PC-9 (cell line): Measurements from ENCODE around the gene SIGLEC7. TPM values are rescaled to one million over a fixed set of nuclear protein-coding genes. Genes with fewer than 3 reads are reported as not detected.
A peak's percentile ranks its signal among the peaks of the same experiment; 100 is the strongest.

Source experiments
- BruUV-seq: library from RNA; stranded (reverse); fragments of 400-500 nt; replicated peaks from 2 replicates; lab custom pipeline; 2021; lab: Mats Ljungman, UMichigan
- CTCF ChIA-PET: fragments of 300-600 bp; sonication (Branson Sonifier 250); formaldehyde crosslinking; loops from one replicate; lab custom pipeline; 2022; ENCODE audit warnings: antibody characterized with exemption; lab: Charles Lee
- POLR2A ChIA-PET: fragments of 300-600 bp; sonication (Branson Sonifier 250); formaldehyde crosslinking; loops from one replicate; lab custom pipeline; 2022; ENCODE audit warnings: antibody characterized with exemption; ENCODE audit not compliant: unreplicated experiment; lab: Charles Lee
- DNase-seq, 2 experiments: peaks; one replicate each; pipeline versions ENCODE4 v3.0.0 to v3.0.0-alpha.2; 2015 to 2022; ENCODE audit warnings: mixed read lengths in 1 of 2
- H2AFZ ChIP-seq: fragments of 200-600 bp; sonication (generic); 2 replicates; pipeline ENCODE4 v1.8.1; 2017; ENCODE audit warnings: antibody characterized with exemption
- H3F3A ChIP-seq: fragments of 200-600 bp; sonication (generic); 2 replicates; pipeline ENCODE4 v1.8.1; 2017; ENCODE audit warnings: antibody characterized with exemption, mild to moderate bottlenecking, low read depth; ENCODE audit not compliant: insufficient read depth
- H3K27ac ChIP-seq: fragments of 200-600 bp; sonication (generic); 2 replicates; pipeline ENCODE4 v1.6.1; 2016; ENCODE audit warnings: mixed run types
- H3K27me3 ChIP-seq: fragments of 200-600 bp; sonication (generic); 2 replicates; pipeline ENCODE4 v1.6.1; 2016; ENCODE audit warnings: low read depth, mixed run types; ENCODE audit not compliant: insufficient read depth
- H3K36me3 ChIP-seq: fragments of 200-600 bp; sonication (generic); 2 replicates; pipeline ENCODE4 v1.6.1; 2016; ENCODE audit warnings: low read depth, mixed run types
- H3K4me1 ChIP-seq: fragments of 200-600 bp; sonication (generic); replicated peaks from 2 replicates; pipeline ENCODE4 v1.6.1; 2016; ENCODE audit warnings: mixed run types; ENCODE audit not compliant: insufficient read depth
- H3K4me2 ChIP-seq: fragments of 200-600 bp; sonication (generic); 2 replicates; pipeline ENCODE4 v1.6.1; 2017; ENCODE audit warnings: mixed run types
- H3K4me3 ChIP-seq: fragments of 200-600 bp; sonication (generic); 2 replicates; pipeline ENCODE4 v1.6.1; 2016; ENCODE audit warnings: mixed run types
- H3K79me2 ChIP-seq: fragments of 200-600 bp; sonication (generic); 2 replicates; pipeline ENCODE4 v1.6.1; 2017; ENCODE audit warnings: low read depth, mixed run types
- H3K9me2 ChIP-seq: fragments of 200-600 bp; sonication (generic); 2 replicates; pipeline ENCODE4 v1.8.1; 2017; ENCODE audit warnings: mild to moderate bottlenecking; ENCODE audit not compliant: insufficient read depth
- H3K9me3 ChIP-seq: fragments of 200-600 bp; sonication (generic); 2 replicates; pipeline ENCODE4 v1.8.1; 2016; ENCODE audit warnings: low read depth; ENCODE audit not compliant: insufficient read depth
- H4K20me1 ChIP-seq: fragments of 200-600 bp; sonication (generic); 2 replicates; pipeline ENCODE4 v1.8.1; 2017; ENCODE audit not compliant: insufficient read depth
- EZH2 ChIP-seq: fragments of 200-600 bp; sonication (generic); IDR thresholded peaks from 2 replicates; pipeline ENCODE4 v1.8.0; 2017; ENCODE audit warnings: antibody characterized with exemption, low read depth
- intact Hi-C: fragments of 100-400 bp; cut with micrococcal nuclease; formaldehyde crosslinking; loops from one replicate; pipeline ENCODE4 v1.10.0; 2022; ENCODE audit not compliant: unreplicated experiment
- total RNA-seq: library from RNA; stranded (reverse); gene quantifications from 2 replicates; pipeline ENCODE4 v1.2.3, GENCODE V29; 2021
- TF ChIP-seq, protein P1 (sequence below): fragments of 200-600 bp; sonication (generic); conservative IDR thresholded peaks from 2 replicates; pipeline ENCODE4 v1.6.1; 2017; ENCODE audit warnings: mixed run types, antibody characterized with exemption, mild to moderate bottlenecking, moderate library complexity

SIGLEC7 gene
- total RNA-seq, 1 experiment from 2014 or later = not detected

DNA sequence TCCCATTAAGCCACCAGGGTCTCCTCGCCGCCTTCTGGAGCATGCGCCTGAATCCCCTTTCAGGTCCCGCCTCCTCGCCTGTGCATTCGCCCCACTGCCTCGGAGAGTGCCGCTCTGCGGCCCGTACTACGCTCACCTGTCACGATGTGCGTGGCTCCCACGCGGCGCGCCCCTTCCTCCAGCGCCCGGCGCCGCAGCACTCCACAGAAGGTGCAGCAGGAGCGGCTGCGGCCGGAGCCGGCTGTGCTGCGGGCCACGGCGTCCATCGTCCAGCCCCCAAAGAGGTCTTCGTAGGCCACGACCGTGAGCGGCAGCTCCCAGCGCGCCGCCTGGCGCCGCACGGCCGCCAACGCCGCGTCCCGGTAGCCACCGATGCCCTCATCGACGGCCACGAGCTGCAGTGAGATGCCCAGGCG, 38.2 kb upstream of the SIGLEC7 start:
- CTCF ChIA-PET = interaction anchor here (0.6 kb wide), 1 partner anchor 195 kb away, joined by 7 read pairs; no protein-coding TSS in a partner anchor

DNA sequence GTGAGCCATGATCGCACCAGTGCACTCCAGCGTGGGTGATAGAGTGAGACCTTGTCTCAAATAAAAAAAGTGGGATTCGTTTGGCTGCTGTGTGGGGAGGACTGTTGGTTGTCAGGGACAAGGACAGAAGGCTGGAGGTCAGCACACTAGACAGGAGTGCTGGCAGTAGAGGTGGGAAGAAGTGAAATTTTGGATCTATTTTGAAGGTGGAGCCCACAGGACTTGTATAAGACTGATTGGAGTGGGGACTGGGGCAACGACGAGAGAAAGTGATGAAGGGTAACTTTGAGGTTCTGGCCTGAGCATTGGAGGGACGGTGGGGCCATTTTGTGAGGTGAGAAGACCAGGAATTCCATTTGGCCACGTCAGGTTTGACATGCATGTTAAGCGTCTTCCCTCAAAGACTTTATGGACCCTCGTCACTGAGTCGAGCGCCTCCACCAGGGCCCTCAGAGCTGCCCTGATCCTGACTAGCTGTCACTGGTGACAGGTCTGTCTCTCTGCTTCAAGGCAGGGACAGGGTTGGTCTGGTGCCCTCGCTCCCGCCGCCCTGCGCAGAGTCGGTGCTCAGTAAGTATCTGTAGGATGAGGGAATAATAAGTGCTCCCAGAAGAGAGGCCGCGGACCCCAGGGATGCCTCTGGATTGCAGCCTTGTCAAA, 34.6 kb upstream of the SIGLEC7 start:
- intact Hi-C loops = no loop called here
- no peak for DNase-seq
- TF ChIP-seq EZH2 = no peak
- TF ChIP-seq, protein P1, sequence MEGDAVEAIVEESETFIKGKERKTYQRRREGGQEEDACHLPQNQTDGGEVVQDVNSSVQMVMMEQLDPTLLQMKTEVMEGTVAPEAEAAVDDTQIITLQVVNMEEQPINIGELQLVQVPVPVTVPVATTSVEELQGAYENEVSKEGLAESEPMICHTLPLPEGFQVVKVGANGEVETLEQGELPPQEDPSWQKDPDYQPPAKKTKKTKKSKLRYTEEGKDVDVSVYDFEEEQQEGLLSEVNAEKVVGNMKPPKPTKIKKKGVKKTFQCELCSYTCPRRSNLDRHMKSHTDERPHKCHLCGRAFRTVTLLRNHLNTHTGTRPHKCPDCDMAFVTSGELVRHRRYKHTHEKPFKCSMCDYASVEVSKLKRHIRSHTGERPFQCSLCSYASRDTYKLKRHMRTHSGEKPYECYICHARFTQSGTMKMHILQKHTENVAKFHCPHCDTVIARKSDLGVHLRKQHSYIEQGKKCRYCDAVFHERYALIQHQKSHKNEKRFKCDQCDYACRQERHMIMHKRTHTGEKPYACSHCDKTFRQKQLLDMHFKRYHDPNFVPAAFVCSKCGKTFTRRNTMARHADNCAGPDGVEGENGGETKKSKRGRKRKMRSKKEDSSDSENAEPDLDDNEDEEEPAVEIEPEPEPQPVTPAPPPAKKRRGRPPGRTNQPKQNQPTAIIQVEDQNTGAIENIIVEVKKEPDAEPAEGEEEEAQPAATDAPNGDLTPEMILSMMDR = no peak
- H3F3A ChIP-seq = peaks cover 9% of the 10 kb centered on the region
- no peaks in the 10 kb centered on the region for H3K9me2 ChIP-seq
- peak overlapping the region; percentile 93 for H3K4me2 ChIP-seq
- ChIA-PET CTCF (no interaction called here), POLR2A (interaction anchor here (1.1 kb wide), 1 partner anchor 87 kb away, joined by 3 read pairs; no protein-coding TSS in a partner anchor)
- BruUV-seq = TSS peak; percentile 54
- H3K36me3 ChIP-seq = peaks cover 8% of the 10 kb centered on the region; the same call in 1 of the 2 replicates
- H4K20me1 ChIP-seq = 0 out of 2 replicates have a peak, but pooled peaks cover 6% of the 10 kb centered on the region
- H3K79me2 ChIP-seq = peaks cover 23% of the 10 kb centered on the region
- H2AFZ ChIP-seq = peak overlapping the region; percentile 86
- H3K4me3 ChIP-seq = peak overlapping the region; percentile 79
- peaks cover 10% of the 10 kb centered on the region for H3K4me1 ChIP-seq
- H3K27me3 ChIP-seq = peaks cover 19% of the 10 kb centered on the region
- H3K9me3 ChIP-seq = no peaks in the 10 kb centered on the region
- peak overlapping the region; percentile 36; the same call in 1 of the 2 replicates for H3K27ac ChIP-seq

More for the DNA sequence above, 38.2 kb upstream of the SIGLEC7 start:
- no peak overlapping the region for H2AFZ ChIP-seq
- peaks cover 11% of the 10 kb centered on the region; the same call in 1 of the 2 replicates for H3F3A ChIP-seq
- POLR2A ChIA-PET = no interaction called here
- TF ChIP-seq, protein P1 = no peak
- TF ChIP-seq EZH2 = no peak
- no peaks in the 10 kb centered on the region for H3K9me2 ChIP-seq
- no peaks in the 10 kb centered on the region for H3K27me3 ChIP-seq
- intact Hi-C loops = no loop called here
- no peak overlapping the region for H3K4me2 ChIP-seq
- H4K20me1 ChIP-seq = peaks cover 28% of the 10 kb centered on the region; the same call in 1 of the 2 replicates
- H3K27ac ChIP-seq = no peak overlapping the region
- DNase-seq = no peak
- H3K36me3 ChIP-seq = peaks cover 8% of the 10 kb centered on the region; the same call in 1 of the 2 replicates
- H3K79me2 ChIP-seq = peaks cover 23% of the 10 kb centered on the region
- no peak overlapping the region for H3K4me3 ChIP-seq
- H3K9me3 ChIP-seq = no peaks in the 10 kb centered on the region
- no TSS peak for BruUV-seq
- peaks cover 9% of the 10 kb centered on the region for H3K4me1 ChIP-seq

DNA sequence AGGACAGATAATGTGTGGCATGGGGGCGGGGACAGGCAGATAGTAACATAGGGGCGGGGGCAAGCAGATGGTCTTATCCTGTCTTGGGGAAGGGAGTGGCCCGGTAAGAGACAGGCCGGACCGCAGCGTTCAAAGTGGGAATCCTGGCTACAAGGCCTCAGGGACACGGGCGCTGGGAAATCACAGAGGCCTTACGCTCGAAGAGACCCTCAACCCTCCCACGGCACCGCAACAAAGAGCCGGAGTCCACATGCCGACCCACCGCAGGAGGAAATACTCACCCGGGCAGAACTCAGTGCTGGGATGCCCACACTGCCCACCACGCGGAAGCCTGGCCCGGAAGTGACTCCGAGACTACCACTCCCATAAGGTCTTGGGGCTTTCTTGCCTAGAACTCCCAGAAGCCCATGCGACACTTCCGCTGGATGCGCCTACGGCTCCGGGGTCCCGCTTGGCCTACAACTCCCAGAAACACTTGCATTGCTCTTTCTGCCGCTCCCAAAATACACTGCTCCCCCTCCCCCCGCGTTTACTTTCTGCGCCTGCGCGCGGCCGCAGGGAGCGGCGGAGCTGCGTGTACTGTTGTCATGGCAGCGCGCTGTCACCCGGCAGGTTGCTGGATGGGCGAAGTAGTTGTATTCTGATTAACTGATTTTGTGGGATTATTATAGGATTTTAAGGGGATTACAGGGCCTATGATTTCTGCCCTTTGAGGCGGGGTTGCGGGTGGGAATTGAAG, 33.9 kb upstream of the SIGLEC7 start, which contains the start of gene CTU1:
Gene CTU1, minus strand, starts transcription at position 344 of the 739 bp plus-strand sequence. CDS start 3,840 bp downstream, outside the sequence.
- ChIA-PET CTCF (no interaction called here), POLR2A (interaction anchor here (0.6 kb wide), 1 partner anchor 1104 kb away, joined by 5 read pairs; no protein-coding TSS in a partner anchor)
- Histone ChIP-seq H2AFZ (peak within 1 kb of the TSS; percentile 86), H3K36me3 (0 out of 2 replicates have a peak, but pooled peaks cover 3% of the 10 kb centered on the region), H3K79me2 (peaks cover 23% of the 10 kb centered on the region), H3K27me3 (peaks cover 26% of the 10 kb centered on the region), H4K20me1 (no peaks in the 10 kb centered on the region), H3F3A (peaks cover 9% of the 10 kb centered on the region), H3K9me2 (no peaks in the 10 kb centered on the region), H3K4me3 (peak within 1 kb of the TSS; percentile 79), H3K4me1 (peaks cover 10% of the 10 kb centered on the region), H3K27ac (peak within 1 kb of the TSS; percentile 36; the same call in 1 of the 2 replicates), H3K9me3 (no peaks in the 10 kb centered on the region), H3K4me2 (peak within 1 kb of the TSS; percentile 93)
- intact Hi-C loops = no loop called here
- peak; percentile 98 to 100 for DNase-seq
- no TSS peak for BruUV-seq
- TF ChIP-seq, protein P1 = no peak
- no peak for TF ChIP-seq EZH2
